SU-DHL-6 (cell line): ENCODE results near the gene NME7.

Source experiments
- CTCF ChIP-seq: fragments of 200-600 bp; sonication (generic); IDR thresholded peaks from one replicate; pipeline ENCODE4 v1.5.1; 2017; ENCODE audit warnings: antibody characterized with exemption, mild to moderate bottlenecking, low read length, moderate library complexity; ENCODE audit not compliant: insufficient read depth, poor library complexity, severe bottlenecking
- EZH2phosphoT487 ChIP-seq: fragments of 200-600 bp; sonication (generic), shearing (Covaris generic); conservative IDR thresholded peaks from 2 replicates; pipeline ENCODE4 v1.6.1; 2018; ENCODE audit warnings: mild to moderate bottlenecking, antibody characterized with exemption, low read length, moderate library complexity, mixed read lengths

- TF ChIP-seq CTCF (no peak), EZH2phosphoT487 (no peak)
These were observed 406 bp downstream of the NME7 start for GRCh38 chr1:169367096-169367685.
